Measurements from ENCODE around the gene KLRC1.
"Not testable (repeated sequence)": the region's sequence is repeated elsewhere in the genome, so short reads cannot be mapped to it uniquely, and the experiment has no call there.

Gene KLRC1

GRCh38 chr12:10448236-10448635, 4.9 kb downstream of the KLRC1 start:
- Histone ChIP-seq H3K4me3 (ENCODE audit: low read length) (no peak overlapping the region), H3K36me3 (ENCODE audit: insufficient read depth, low read length) (no peaks in the 10 kb centered on the region), H3K27me3 (ENCODE audit: insufficient read depth, low read length) (no peaks in the 10 kb centered on the region), H3K4me1 (ENCODE audit: insufficient read depth, low read length) (no peaks in the 10 kb centered on the region), H3K9me3 (ENCODE audit: low read length) (no peaks in the 10 kb centered on the region), H2AFZ (ENCODE audit: low read depth, low read length) (no peak overlapping the region)

GRCh38 chr12:10446052-10446451, 7.1 kb downstream of the KLRC1 start:
- H3K27me3 ChIP-seq (ENCODE audit: insufficient read depth, low read length); H2AFZ ChIP-seq (ENCODE audit: low read depth, low read length); H3K4me1 ChIP-seq (ENCODE audit: insufficient read depth, low read length); H3K9me3 ChIP-seq (ENCODE audit: low read length); H3K4me3 ChIP-seq (ENCODE audit: low read length); H3K36me3 ChIP-seq (ENCODE audit: insufficient read depth, low read length): not testable (repeated sequence)

- H3K9me3 ChIP-seq (ENCODE audit: low read length); H2AFZ ChIP-seq (ENCODE audit: low read depth, low read length); H3K36me3 ChIP-seq (ENCODE audit: insufficient read depth, low read length); H3K4me3 ChIP-seq (ENCODE audit: low read length); H3K4me1 ChIP-seq (ENCODE audit: insufficient read depth, low read length); H3K27me3 ChIP-seq (ENCODE audit: insufficient read depth, low read length): not testable (repeated sequence)
Observed at GRCh38 chr12:10441144-10441543, 12.0 kb downstream of the KLRC1 start.

- not testable (repeated sequence) for H3K9me3 ChIP-seq (ENCODE audit: low read length); H2AFZ ChIP-seq (ENCODE audit: low read depth, low read length); H3K4me3 ChIP-seq (ENCODE audit: low read length); H3K27me3 ChIP-seq (ENCODE audit: insufficient read depth, low read length); H3K36me3 ChIP-seq (ENCODE audit: insufficient read depth, low read length); H3K4me1 ChIP-seq (ENCODE audit: insufficient read depth, low read length)
Observed at GRCh38 chr12:10439608-10440274, 13.4 kb downstream of the KLRC1 start.

GRCh38 chr12:10437601-10438000, 15.6 kb downstream of the KLRC1 start:
- not testable (repeated sequence) for H3K4me3 ChIP-seq (ENCODE audit: low read length); H3K4me1 ChIP-seq (ENCODE audit: insufficient read depth, low read length); H3K27me3 ChIP-seq (ENCODE audit: insufficient read depth, low read length); H3K36me3 ChIP-seq (ENCODE audit: insufficient read depth, low read length); H2AFZ ChIP-seq (ENCODE audit: low read depth, low read length); H3K9me3 ChIP-seq (ENCODE audit: low read length)

- not testable (repeated sequence) for H3K4me3 ChIP-seq (ENCODE audit: low read length); H2AFZ ChIP-seq (ENCODE audit: low read depth, low read length); H3K36me3 ChIP-seq (ENCODE audit: insufficient read depth, low read length)
Observed at GRCh38 chr12:10435816-10436215, 17.4 kb downstream of the KLRC1 start, which contains the start of gene KLRC2. TSS of gene KLRC2 (minus strand) at chr12:10436010. CDS start at chr12:10435986, 24 bp downstream.

GRCh38 chr12:10430623-10431022, 22.6 kb downstream of the KLRC1 start:
- not testable (repeated sequence) for H3K4me3 ChIP-seq (ENCODE audit: low read length); H3K27me3 ChIP-seq (ENCODE audit: insufficient read depth, low read length); H2AFZ ChIP-seq (ENCODE audit: low read depth, low read length); H3K4me1 ChIP-seq (ENCODE audit: insufficient read depth, low read length); H3K36me3 ChIP-seq (ENCODE audit: insufficient read depth, low read length); H3K9me3 ChIP-seq (ENCODE audit: low read length)

More at GRCh38 chr12:10435816-10436215, 17.4 kb downstream of the KLRC1 start, which contains the start of gene KLRC2:
- not testable (repeated sequence) for H3K4me1 ChIP-seq (ENCODE audit: insufficient read depth, low read length); H3K27me3 ChIP-seq (ENCODE audit: insufficient read depth, low read length); H3K9me3 ChIP-seq (ENCODE audit: low read length)

- not testable (repeated sequence) for H3K4me3 ChIP-seq (ENCODE audit: low read length); H2AFZ ChIP-seq (ENCODE audit: low read depth, low read length); H3K4me1 ChIP-seq (ENCODE audit: insufficient read depth, low read length); H3K9me3 ChIP-seq (ENCODE audit: low read length); H3K36me3 ChIP-seq (ENCODE audit: insufficient read depth, low read length); H3K27me3 ChIP-seq (ENCODE audit: insufficient read depth, low read length)
Observed at GRCh38 chr12:10425938-10426337, 27.2 kb downstream of the KLRC1 start.

- H2AFZ ChIP-seq (ENCODE audit: low read depth, low read length); H3K36me3 ChIP-seq (ENCODE audit: insufficient read depth, low read length); H3K9me3 ChIP-seq (ENCODE audit: low read length); H3K4me3 ChIP-seq (ENCODE audit: low read length); H3K4me1 ChIP-seq (ENCODE audit: insufficient read depth, low read length); H3K27me3 ChIP-seq (ENCODE audit: insufficient read depth, low read length): not testable (repeated sequence)
Observed at GRCh38 chr12:10424260-10424899, 28.8 kb downstream of the KLRC1 start.

- not testable (repeated sequence) for H3K36me3 ChIP-seq (ENCODE audit: insufficient read depth, low read length); H3K9me3 ChIP-seq (ENCODE audit: low read length); H3K4me1 ChIP-seq (ENCODE audit: insufficient read depth, low read length); H2AFZ ChIP-seq (ENCODE audit: low read depth, low read length); H3K4me3 ChIP-seq (ENCODE audit: low read length); H3K27me3 ChIP-seq (ENCODE audit: insufficient read depth, low read length)
Observed at GRCh38 chr12:10422159-10422558, 31.0 kb downstream of the KLRC1 start.

GRCh38 chr12:10420334-10420733, 32.8 kb downstream of the KLRC1 start, which contains the start of gene KLRC3:
TSS of gene KLRC3 (minus strand) at chr12:10420595. CDS start at chr12:10420550, 45 bp downstream.
- H2AFZ ChIP-seq (ENCODE audit: low read depth, low read length); H3K9me3 ChIP-seq (ENCODE audit: low read length); H3K4me3 ChIP-seq (ENCODE audit: low read length); H3K36me3 ChIP-seq (ENCODE audit: insufficient read depth, low read length); H3K27me3 ChIP-seq (ENCODE audit: insufficient read depth, low read length); H3K4me1 ChIP-seq (ENCODE audit: insufficient read depth, low read length): not testable (repeated sequence)

GRCh38 chr12:10409392-10409791, 43.8 kb downstream of the KLRC1 start, which contains the start of gene KLRC4:
TSS of gene KLRC4 (minus strand) at chr12:10409757. CDS start at chr12:10409575, 182 bp downstream.
- no peaks in the 10 kb centered on the region for H3K36me3 ChIP-seq (ENCODE audit: insufficient read depth, low read length)
- H3K27me3 ChIP-seq (ENCODE audit: insufficient read depth, low read length): no peaks in the 10 kb centered on the region
- H2AFZ ChIP-seq (ENCODE audit: low read depth, low read length): no peak within 1 kb of the TSS
- no peak within 1 kb of the TSS for H3K4me3 ChIP-seq (ENCODE audit: low read length)
- H3K4me1 ChIP-seq (ENCODE audit: insufficient read depth, low read length): no peaks in the 10 kb centered on the region
- no peaks in the 10 kb centered on the region for H3K9me3 ChIP-seq (ENCODE audit: low read length)

- no peaks in the 10 kb centered on the region for H3K36me3 ChIP-seq (ENCODE audit: insufficient read depth, low read length)
- H2AFZ ChIP-seq (ENCODE audit: low read depth, low read length): no peak overlapping the region
- no peak overlapping the region for H3K4me3 ChIP-seq (ENCODE audit: low read length)
- H3K9me3 ChIP-seq (ENCODE audit: low read length): no peaks in the 10 kb centered on the region
- no peaks in the 10 kb centered on the region for H3K27me3 ChIP-seq (ENCODE audit: insufficient read depth, low read length)
- no peaks in the 10 kb centered on the region for H3K4me1 ChIP-seq (ENCODE audit: insufficient read depth, low read length)
Observed at GRCh38 chr12:10408842-10409241, 44.3 kb downstream of the KLRC1 start.

- no peaks in the 10 kb centered on the region for H3K27me3 ChIP-seq (ENCODE audit: insufficient read depth, low read length)
- H3K4me1 ChIP-seq (ENCODE audit: insufficient read depth, low read length): no peaks in the 10 kb centered on the region
- H3K9me3 ChIP-seq (ENCODE audit: low read length): no peaks in the 10 kb centered on the region
- H2AFZ ChIP-seq (ENCODE audit: low read depth, low read length): no peak overlapping the region
- H3K36me3 ChIP-seq (ENCODE audit: insufficient read depth, low read length): no peaks in the 10 kb centered on the region
- H3K4me3 ChIP-seq (ENCODE audit: low read length): no peak overlapping the region
Observed at GRCh38 chr12:10406725-10407124, 46.5 kb downstream of the KLRC1 start.

Data from neuron (in vitro differentiated cells).